GM19372 (cell line): ENCODE measurements around the gene XIAP.
A peak's percentile ranks its signal among the peaks of the same experiment; 100 is the strongest.
"Not testable (repeated sequence)": the region's sequence is repeated elsewhere in the genome, so short reads cannot be mapped to it uniquely, and the experiment has no call there.

ENCODE experiments used
- ATAC-seq: cut with Tn5 transposase; IDR thresholded peaks from one replicate; pipeline ENCODE4 v1.9.1; 2021; ENCODE audit warnings: mild to moderate bottlenecking, low read depth, moderate library complexity; ENCODE audit not compliant: unreplicated experiment

Gene XIAP

DNA sequence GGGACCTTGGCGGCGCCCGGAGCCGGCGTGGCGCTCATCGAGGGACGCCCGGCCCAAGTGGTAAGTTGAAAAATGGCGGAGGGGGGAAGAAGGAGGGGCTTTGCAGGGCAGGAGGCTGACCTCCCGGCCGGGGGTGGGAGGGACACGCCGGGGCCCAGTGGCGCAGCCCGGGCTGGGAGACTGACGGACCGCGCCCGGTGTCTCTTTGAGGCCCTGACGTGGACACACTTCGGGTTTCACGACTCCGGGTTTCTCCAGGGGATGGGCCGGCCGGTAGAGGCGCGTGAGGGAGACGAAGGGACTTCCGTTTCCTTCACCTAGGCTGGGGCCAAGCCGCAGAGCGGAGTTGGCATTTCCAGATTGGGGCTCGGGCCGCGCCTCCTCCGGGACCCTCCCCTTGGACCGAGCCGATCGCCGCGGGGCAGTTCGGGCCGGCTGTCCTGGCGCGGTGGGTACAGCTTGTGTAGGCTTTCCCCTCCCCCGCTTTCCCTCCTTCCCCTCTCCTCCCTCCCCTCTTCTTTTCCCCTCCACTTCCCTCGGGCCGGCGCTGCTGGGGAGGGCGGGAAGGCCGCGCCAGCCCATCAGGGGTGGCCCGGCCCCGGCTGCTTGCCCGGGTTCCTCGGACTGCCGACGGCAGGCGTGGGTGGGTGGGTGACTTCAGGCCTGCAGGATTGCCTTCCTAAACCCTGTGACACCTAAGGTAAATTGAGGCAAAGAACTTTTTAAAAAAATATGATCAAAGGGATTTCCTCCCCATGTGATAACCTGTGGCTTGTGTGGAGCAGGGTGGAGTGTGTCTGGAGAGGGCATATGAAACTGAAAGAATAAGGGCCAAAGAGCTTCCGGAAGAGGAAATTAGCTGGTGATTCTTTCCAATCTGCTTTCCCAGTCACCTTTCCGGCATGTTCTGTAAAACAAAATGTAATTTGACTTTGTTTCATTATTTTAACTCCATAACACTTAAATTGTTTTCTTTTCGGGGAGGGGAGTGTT, at the start of gene XIAP:
Gene XIAP (plus strand): TSS at position 208 of the 993 bp plus-strand sequence. CDS start 25,610 bp downstream, outside the sequence.
- peak; percentile 75 for ATAC-seq

GRCh38 chrX:123814343-123814742, 45.5 kb upstream of the XIAP start:
- no peak for ATAC-seq

GRCh38 chrX:123814934-123815394, 44.9 kb upstream of the XIAP start:
- ATAC-seq: not testable (repeated sequence)

DNA sequence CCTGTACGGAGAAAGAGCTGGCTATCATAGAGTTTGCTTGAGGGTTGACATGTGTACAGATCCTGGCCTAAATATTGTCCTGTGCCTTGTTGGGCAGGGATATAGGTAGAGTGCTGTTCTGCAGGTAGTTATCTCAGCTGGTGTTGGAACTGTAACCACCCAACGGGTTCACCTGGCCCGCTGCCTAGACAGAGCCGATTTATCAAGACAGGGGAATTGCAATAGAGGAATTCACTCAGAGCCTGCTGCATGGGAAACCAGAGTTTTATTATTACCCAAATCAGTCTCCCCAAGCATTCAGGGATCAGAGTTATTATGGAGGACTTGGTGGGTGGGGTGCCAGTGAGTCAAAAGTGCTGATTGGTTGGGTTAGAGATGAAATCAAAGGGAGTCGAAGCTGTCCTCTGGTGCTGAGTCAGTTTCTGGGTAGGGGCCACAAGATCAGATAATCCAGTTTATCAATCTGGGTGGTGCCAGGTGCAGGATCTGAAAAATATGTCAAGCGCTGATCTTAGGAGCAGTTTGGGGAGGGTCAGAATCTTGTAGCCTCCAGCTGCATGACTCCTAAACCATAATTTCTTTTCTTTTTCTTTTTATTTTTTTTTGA, 42.5 kb upstream of the XIAP start:
- ATAC-seq: no peak

DNA sequence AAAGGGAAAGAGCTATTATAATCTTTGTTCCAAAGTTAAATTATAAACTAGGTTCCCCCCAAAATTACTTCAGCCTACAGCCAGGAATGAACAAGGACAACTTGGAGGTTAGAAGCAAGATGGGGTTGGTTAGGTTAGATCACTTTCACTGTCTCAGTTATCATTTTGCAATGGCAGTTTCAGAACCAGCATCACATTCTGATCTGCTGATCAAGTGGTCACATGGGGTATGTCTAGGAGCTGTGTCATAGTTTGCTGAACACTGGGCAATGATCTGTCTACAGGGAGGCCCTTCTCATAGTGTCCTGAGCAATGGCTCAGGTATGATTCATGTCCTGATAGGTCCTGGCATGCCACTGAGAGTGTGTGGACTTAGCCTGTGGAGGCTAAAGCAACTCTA, 41.6 kb upstream of the XIAP start:
- no peak for ATAC-seq

GRCh38 chrX:123822965-123823364, 36.9 kb upstream of the XIAP start:
- no peak for ATAC-seq

GRCh38 chrX:123830309-123830708, 29.5 kb upstream of the XIAP start:
- ATAC-seq: peak; percentile 70

- ATAC-seq: peak; percentile 67
Measured at GRCh38 chrX:123833387-123833786, 26.5 kb upstream of the XIAP start.

GRCh38 chrX:123834116-123834515, 25.7 kb upstream of the XIAP start:
- ATAC-seq: no peak

GRCh38 chrX:123835661-123836371, 24.0 kb upstream of the XIAP start:
- no peak for ATAC-seq

DNA sequence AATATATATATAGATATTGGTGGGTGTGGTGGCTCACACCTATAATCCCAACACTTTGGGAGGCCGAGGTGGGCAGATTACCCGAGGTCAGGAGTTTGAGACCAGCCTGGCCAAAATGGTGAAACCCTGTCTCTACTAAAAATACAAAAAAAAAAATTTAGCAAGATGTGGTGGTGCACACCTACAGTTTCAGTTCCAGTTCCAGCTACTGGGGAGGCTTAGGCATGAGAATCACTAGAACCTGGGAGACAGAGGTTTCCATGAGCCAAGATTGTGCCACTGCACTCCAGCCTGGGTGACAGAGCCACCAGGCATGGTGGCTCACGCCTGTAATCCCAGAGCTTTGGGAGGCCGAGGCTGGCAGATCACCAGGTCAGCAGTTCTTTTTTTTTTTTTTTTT, 14.7 kb upstream of the XIAP start:
- not testable (repeated sequence) for ATAC-seq

DNA sequence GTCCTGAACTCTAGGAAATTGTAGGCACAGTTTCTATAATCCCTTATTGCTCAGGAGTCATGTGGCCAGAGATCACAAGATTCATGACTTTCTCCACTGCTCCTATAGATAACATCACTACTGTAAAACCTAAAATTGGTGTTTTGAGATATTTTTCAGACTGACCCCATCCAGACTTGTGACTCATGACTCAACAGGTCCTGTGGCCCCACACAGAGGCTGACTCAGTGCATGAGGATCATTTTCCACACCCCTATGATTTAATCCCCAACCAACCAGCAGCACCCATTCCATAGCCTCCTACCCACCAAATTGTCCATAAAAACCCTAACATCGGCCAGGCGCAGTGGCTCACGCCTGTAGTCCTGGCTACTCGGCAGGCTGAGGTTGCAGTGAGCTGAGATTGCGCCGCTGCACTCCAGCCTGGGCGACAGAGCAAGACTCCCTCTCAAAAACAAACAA, 13.2 kb upstream of the XIAP start:
- ATAC-seq: no peak

- ATAC-seq: no peak
Measured at GRCh38 chrX:123847056-123847455, 12.8 kb upstream of the XIAP start.

GRCh38 chrX:123849096-123849495, 10.8 kb upstream of the XIAP start:
- ATAC-seq: no peak

DNA sequence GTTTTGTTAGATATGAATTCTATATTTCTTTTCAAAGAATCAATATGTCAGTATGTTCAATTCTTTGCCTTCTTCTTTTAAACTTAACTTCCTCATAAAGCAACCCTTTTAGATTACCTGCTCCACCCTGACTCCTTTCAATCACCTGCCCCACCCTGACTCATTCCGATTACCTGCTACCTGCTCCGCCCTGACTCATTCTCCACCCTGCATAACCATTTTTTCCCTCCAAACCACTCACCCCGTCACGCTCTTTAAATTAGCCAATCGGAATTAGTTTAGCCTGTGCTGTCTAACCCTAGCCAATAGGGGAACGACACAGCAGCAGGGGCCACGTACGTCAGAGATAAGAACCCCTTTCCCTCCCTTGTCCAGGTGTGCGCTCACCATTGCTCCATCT, 9.9 kb upstream of the XIAP start:
- not testable (repeated sequence) for ATAC-seq

- ATAC-seq: no peak
Measured at GRCh38 chrX:123851079-123851478, 8.8 kb upstream of the XIAP start.

GRCh38 chrX:123854329-123854728, 5.5 kb upstream of the XIAP start:
- ATAC-seq: no peak

DNA sequence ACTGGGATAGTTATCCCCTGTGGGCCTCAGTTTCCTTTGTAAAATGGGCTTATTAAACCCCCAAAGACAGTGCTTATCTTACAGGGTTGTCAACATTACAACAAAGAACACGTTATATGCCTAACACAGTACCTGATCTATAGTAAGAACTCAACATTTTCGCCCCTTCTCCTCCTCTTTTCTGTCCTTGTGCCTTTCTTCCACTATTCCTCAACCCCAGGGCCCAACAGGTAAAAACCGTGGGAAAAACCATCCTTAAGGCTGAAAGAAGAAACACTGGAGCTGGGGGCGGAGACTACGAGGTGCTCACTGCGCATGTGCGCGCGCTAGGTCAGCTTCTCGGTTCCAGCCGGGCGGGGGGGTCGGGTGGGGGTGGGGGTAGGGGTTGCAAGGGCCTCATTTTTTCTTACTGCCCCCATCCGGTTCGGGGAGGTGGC, 426 bp upstream of the XIAP start:
- peak; percentile 3 for ATAC-seq

DNA sequence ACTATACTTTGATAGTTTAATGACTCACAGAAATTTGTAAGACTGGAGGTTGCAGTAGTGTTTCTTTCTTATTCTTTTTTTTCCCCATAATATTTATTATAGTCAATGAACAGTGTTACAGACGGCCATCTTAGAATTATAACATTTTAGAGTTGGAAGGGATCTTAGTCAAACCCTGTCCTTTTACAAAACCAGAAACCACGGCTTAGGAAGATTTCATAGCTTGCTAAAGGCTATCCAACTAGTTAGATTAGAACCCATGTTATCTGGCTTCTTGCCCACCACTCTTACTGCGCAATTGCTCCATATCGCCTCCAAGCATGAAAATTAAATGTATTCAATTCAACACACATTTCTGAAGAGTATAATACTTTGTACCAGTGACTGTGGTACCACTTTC, 1.1 kb downstream of the XIAP start:
- ATAC-seq: no peak

DNA sequence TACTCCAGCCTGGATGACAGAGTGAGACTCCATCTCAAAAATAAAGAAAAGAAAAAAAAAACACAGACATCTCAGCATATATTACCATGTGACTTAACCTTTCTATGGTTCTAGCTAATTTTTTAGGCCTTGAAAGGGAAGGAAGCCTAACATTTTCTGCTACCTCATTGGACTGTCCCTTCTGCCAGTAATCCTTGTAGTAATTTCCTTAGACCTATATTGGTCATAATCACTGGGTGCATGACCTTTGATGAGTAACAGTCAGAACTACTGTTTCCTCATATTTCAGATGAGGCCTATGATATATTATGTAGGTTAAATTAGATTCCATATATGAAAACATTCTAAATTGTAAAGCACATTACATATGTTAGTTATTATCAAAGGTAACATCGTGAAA, 9.6 kb downstream of the XIAP start:
- ATAC-seq: no peak

DNA sequence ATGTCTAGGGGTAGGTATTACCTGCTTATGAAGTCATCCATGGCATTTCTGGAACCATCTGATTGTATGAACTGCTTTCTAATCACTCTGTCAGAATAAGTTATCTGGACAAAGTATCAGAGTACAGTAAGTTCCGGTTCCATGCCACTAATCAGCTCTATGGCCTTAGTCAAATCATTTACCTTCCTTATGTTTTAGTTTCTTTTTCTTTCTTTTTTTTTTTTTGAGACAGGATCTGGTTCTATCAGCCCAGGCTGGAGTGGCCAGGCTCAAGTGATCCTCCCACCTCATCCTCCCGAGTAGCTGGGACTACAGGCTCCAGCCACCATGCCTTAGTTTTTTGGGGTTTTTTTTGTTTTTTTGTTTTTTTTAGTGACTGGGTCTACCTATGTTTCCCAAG, 11.5 kb downstream of the XIAP start:
- ATAC-seq: no peak
